IMR-90 (cell line): ENCODE data around the gene SLC9A7. TPM values are rescaled to one million over a fixed set of nuclear protein-coding genes. Genes with fewer than 3 reads are reported as not detected.

ENCODE experiments used
- ATAC-seq: fragments of 200-7000 bp; cut with Tn5 transposase; 2 replicates; pipeline ENCODE4 v1.9.1; 2020; ENCODE audit warnings: low read depth, mild to moderate bottlenecking, moderate library complexity
- BruUV-seq: library from RNA; stranded (reverse); fragments of 400-500 nt; replicated peaks from 2 replicates; lab custom pipeline; 2021; lab: Mats Ljungman, UMichigan
- CTCF ChIA-PET: fragments of 300-600 bp; formaldehyde crosslinking; extraction: SDS; loops from one replicate; lab custom pipeline; 2021; ENCODE audit warnings: antibody characterized with exemption; lab: Yijun Ruan, JAX
- POLR2A ChIA-PET: fragments of 300-600 bp; sonication (Branson Sonifier 250); formaldehyde crosslinking; loops from one replicate; lab custom pipeline; 2022; ENCODE audit warnings: antibody characterized with exemption; ENCODE audit not compliant: unreplicated experiment; lab: Charles Lee
- DNase-seq: peaks from one replicate; pipeline ENCODE4 v3.0.0; 2013
- H2AFZ ChIP-seq: replicated peaks from 2 replicates; pipeline ENCODE3; 2013; ENCODE audit warnings: low read length, mild to moderate bottlenecking; ENCODE audit not compliant: poor library complexity
- H2AK5ac ChIP-seq: 2 replicates; pipeline ENCODE4 v1.6.1; 2013; ENCODE audit warnings: low read depth, low read length, inconsistent platforms
- H2AK9ac ChIP-seq: replicated peaks from 2 replicates; pipeline ENCODE3; 2013; ENCODE audit warnings: mild to moderate bottlenecking, low read depth, low read length, moderate library complexity; ENCODE audit not compliant: poor library complexity
- H2BK120ac ChIP-seq: 2 replicates; pipeline ENCODE4 v1.6.1; 2013; ENCODE audit warnings: low read depth, low read length, inconsistent platforms
- H2BK15ac ChIP-seq: 3 replicates; pipeline ENCODE4 v1.6.1; 2013; ENCODE audit warnings: low read depth, low read length, inconsistent platforms
- H2BK20ac ChIP-seq: 2 replicates; pipeline ENCODE4 v1.6.1; 2013; ENCODE audit warnings: low read depth, mild to moderate bottlenecking, inconsistent platforms, low read length, moderate library complexity
- H2BK5ac ChIP-seq: 2 replicates; pipeline ENCODE4 v1.6.1; 2013; ENCODE audit warnings: mild to moderate bottlenecking, low read depth, low read length, inconsistent platforms; ENCODE audit not compliant: poor library complexity, severe bottlenecking
- H3K14ac ChIP-seq: replicated peaks from 2 replicates; pipeline ENCODE4 v1.6.1; 2013; ENCODE audit warnings: low read depth, low read length, inconsistent platforms
- H3K18ac ChIP-seq: 2 replicates; pipeline ENCODE4 v1.6.1; 2013; ENCODE audit warnings: low read depth, low read length, control low read depth
- H3K23ac ChIP-seq: 2 replicates; pipeline ENCODE4 v1.6.1; 2013; ENCODE audit warnings: low read depth, low read length, inconsistent platforms
- H3K27ac ChIP-seq: 2 replicates; pipeline ENCODE4 v1.5.1; 2013; ENCODE audit warnings: mild to moderate bottlenecking, control low read depth, low read length; ENCODE audit not compliant: insufficient read depth
- H3K27me3 ChIP-seq: 2 replicates; pipeline ENCODE4 v1.6.1; 2013; ENCODE audit warnings: low read length; ENCODE audit not compliant: control insufficient read depth, insufficient read depth
- H3K36me3 ChIP-seq: 2 replicates; pipeline ENCODE4 v1.6.1; 2013; ENCODE audit warnings: low read length, mixed read lengths; ENCODE audit not compliant: control insufficient read depth, insufficient read depth
- H3K4ac ChIP-seq: 2 replicates; pipeline ENCODE4 v1.6.1; 2013; ENCODE audit warnings: low read depth, low read length, inconsistent platforms
- H3K4me1 ChIP-seq: 2 replicates; pipeline ENCODE4 v1.6.1; 2013; ENCODE audit warnings: low read length, mixed read lengths; ENCODE audit not compliant: control insufficient read depth, insufficient read depth
- H3K4me2 ChIP-seq: 2 replicates; pipeline ENCODE4 v1.6.1; 2013; ENCODE audit warnings: low read depth, mild to moderate bottlenecking, control low read depth, low read length, moderate library complexity
- H3K4me3 ChIP-seq: 2 replicates; pipeline ENCODE4 v1.5.1; 2013; ENCODE audit warnings: low read depth, mild to moderate bottlenecking, control low read depth, low read length, moderate library complexity; ENCODE audit not compliant: insufficient read depth
- H3K56ac ChIP-seq: 2 replicates; pipeline ENCODE4 v1.6.1; 2013; ENCODE audit warnings: low read length, inconsistent platforms; ENCODE audit not compliant: insufficient read depth; ENCODE audit errors: extremely low read depth
- H3K79me1 ChIP-seq, 2 experiments: 2 replicates each; pipeline ENCODE4 v1.6.1; 2013; ENCODE audit warnings: low read length in 2 of 2, inconsistent platforms in 1 of 2, low read depth in 1 of 2
- H3K9ac ChIP-seq: 2 replicates; pipeline ENCODE4 v1.6.1; 2013; ENCODE audit warnings: low read depth, low read length, control low read depth
- H3K9me1 ChIP-seq: 2 replicates; pipeline ENCODE4 v1.6.1; 2013; ENCODE audit warnings: low read length, inconsistent platforms; ENCODE audit not compliant: insufficient read depth
- H3K9me3 ChIP-seq: 2 replicates; pipeline ENCODE4 v1.6.1; 2013; ENCODE audit warnings: low read length; ENCODE audit not compliant: control insufficient read depth, insufficient read depth
- H4K20me1 ChIP-seq: 2 replicates; pipeline ENCODE4 v1.6.1; 2013; ENCODE audit warnings: low read length, inconsistent platforms; ENCODE audit not compliant: insufficient read depth
- H4K5ac ChIP-seq: 2 replicates; pipeline ENCODE4 v1.6.1; 2013; ENCODE audit warnings: mild to moderate bottlenecking, low read depth, low read length, control low read depth
- H4K8ac ChIP-seq, 2 experiments: 2 replicates each; pipeline ENCODE4 v1.6.1; 2013; ENCODE audit warnings: low read depth in 2 of 2, low read length in 2 of 2, control low read depth in 1 of 2, inconsistent platforms in 1 of 2
- H4K91ac ChIP-seq: 2 replicates; pipeline ENCODE4 v1.6.1; 2013; ENCODE audit warnings: low read depth, low read length, inconsistent platforms; ENCODE audit not compliant: insufficient read depth
- BHLHE40 ChIP-seq: fragments of 150-350 bp; IDR thresholded peaks from 2 replicates; pipeline ENCODE4 v1.6.1; 2016; ENCODE audit warnings: mild to moderate bottlenecking, low read depth, low read length
- CEBPB ChIP-seq: IDR thresholded peaks from 2 replicates; pipeline ENCODE4 v1.6.1; 2012; ENCODE audit warnings: low read depth, low read length, improper control_type of control experiment
- CHD1 ChIP-seq: IDR thresholded peaks from 2 replicates; pipeline ENCODE4 v1.6.1; 2012; ENCODE audit warnings: low read depth, low read length, improper control_type of control experiment
- FOS ChIP-seq: fragments of 150-350 bp; IDR thresholded peaks from 2 replicates; pipeline ENCODE4 v1.6.1; 2016; ENCODE audit warnings: low read depth, low read length
- MAFK ChIP-seq: IDR thresholded peaks from 2 replicates; pipeline ENCODE4 v1.6.1; 2012; ENCODE audit warnings: low read depth, low read length, improper control_type of control experiment
- MAZ ChIP-seq: IDR thresholded peaks from 2 replicates; pipeline ENCODE4 v1.6.1; 2012; ENCODE audit warnings: low read depth, mild to moderate bottlenecking, low read length, improper control_type of control experiment, moderate library complexity, borderline replicate concordance
- MXI1 ChIP-seq: IDR thresholded peaks from 2 replicates; pipeline ENCODE4 v1.6.1; 2012; ENCODE audit warnings: low read depth, mild to moderate bottlenecking, low read length, moderate library complexity, borderline replicate concordance
- NFE2L2 ChIP-seq: fragments of 150-350 bp; IDR thresholded peaks from 2 replicates; pipeline ENCODE4 v1.6.1; 2016; ENCODE audit warnings: low read depth, mild to moderate bottlenecking, low read length
- POLR2A ChIP-seq: IDR thresholded peaks from 2 replicates; pipeline ENCODE4 v1.6.1; 2012; ENCODE audit warnings: mild to moderate bottlenecking, low read depth, low read length
- RAD21 ChIP-seq: IDR thresholded peaks from 2 replicates; pipeline ENCODE4 v1.6.1; 2012; ENCODE audit warnings: low read length, improper control_type of control experiment
- RCOR1 ChIP-seq: IDR thresholded peaks from 2 replicates; pipeline ENCODE4 v1.6.1; 2012; ENCODE audit warnings: mild to moderate bottlenecking, low read length, improper control_type of control experiment; ENCODE audit not compliant: insufficient replicate concordance
- RFX5 ChIP-seq: IDR thresholded peaks from 2 replicates; pipeline ENCODE4 v1.8.0; 2012; ENCODE audit warnings: low read depth, mild to moderate bottlenecking, low read length, moderate library complexity
- SMC3 ChIP-seq: fragments of 150-350 bp; IDR thresholded peaks from 2 replicates; pipeline ENCODE4 v1.6.1; 2016; ENCODE audit warnings: low read depth, mild to moderate bottlenecking, antibody characterized with exemption, low read length, moderate library complexity
- WGBS, 2 experiments: methylation state at CpG; one replicate each; pipeline versions ENCODE4 v1.1.5 to v1.1.7; 2013; ENCODE audit warnings: missing lambda C conversion rate in 2 of 2; ENCODE audit not compliant: insufficient read length in 1 of 2; ENCODE audit errors: extremely low coverage in 2 of 2; 5-methylcytosine and 5-hydroxymethylcytosine counted together
- dilution Hi-C: fragments of 300-500 bp; cut with HindIII; formaldehyde crosslinking; loops from one replicate; pipeline ENCODE4 v1.14.3; 2018; ENCODE audit warnings: low sequenced_read_pairs; ENCODE audit not compliant: unreplicated experiment
- in situ Hi-C: fragments of 300-500 bp; cut with MboI; formaldehyde crosslinking; loops from 3 replicates; pipeline ENCODE4 v1.14.3; 2019; ENCODE audit warnings: low sequenced_read_pairs, inconsistent platforms, mixed read lengths
- intact Hi-C: fragments of 100-400 bp; cut with micrococcal nuclease; formaldehyde crosslinking; loops from 2 replicates; pipeline ENCODE4 v1.10.0; 2022
- polyA plus RNA-seq, 3 experiments: library from polyadenylated mRNA; depleted of rRNA; stranded (reverse); fragments of >200 nt; gene quantifications; 2 replicates each; pipeline ENCODE4 v1.2.3, GENCODE V29; 2012; ENCODE audit warnings: low replicate concordance in 1 of 3
- total RNA-seq: library from RNA; depleted of rRNA; stranded (reverse); fragments of >200 nt; gene quantifications from 2 replicates; pipeline ENCODE4 v1.2.3, GENCODE V29; 2012
- TF ChIP-seq, protein P1 (sequence below): fragments of 150-350 bp; IDR thresholded peaks from 2 replicates; pipeline ENCODE4 v1.6.1; 2016; ENCODE audit warnings: low read depth, mild to moderate bottlenecking, low read length, moderate library complexity, borderline replicate concordance
- TF ChIP-seq, protein P2 (sequence below): fragments of 150-350 bp; IDR thresholded peaks from 2 replicates; pipeline ENCODE4 v1.6.1; 2017; ENCODE audit warnings: mild to moderate bottlenecking, antibody characterized with exemption, low read length, low read depth
- TF ChIP-seq, protein P3 (sequence below): conservative IDR thresholded peaks from 2 replicates; pipeline ENCODE4 v1.5.1; 2012; ENCODE audit warnings: mild to moderate bottlenecking, low read depth, low read length, improper control_type of control experiment

Gene SLC9A7
- total and polyA plus RNA-seq, 2 of the 4 experiments (the other 2 are of a cell fraction) = 14.4 to 76.4 TPM

DNA sequence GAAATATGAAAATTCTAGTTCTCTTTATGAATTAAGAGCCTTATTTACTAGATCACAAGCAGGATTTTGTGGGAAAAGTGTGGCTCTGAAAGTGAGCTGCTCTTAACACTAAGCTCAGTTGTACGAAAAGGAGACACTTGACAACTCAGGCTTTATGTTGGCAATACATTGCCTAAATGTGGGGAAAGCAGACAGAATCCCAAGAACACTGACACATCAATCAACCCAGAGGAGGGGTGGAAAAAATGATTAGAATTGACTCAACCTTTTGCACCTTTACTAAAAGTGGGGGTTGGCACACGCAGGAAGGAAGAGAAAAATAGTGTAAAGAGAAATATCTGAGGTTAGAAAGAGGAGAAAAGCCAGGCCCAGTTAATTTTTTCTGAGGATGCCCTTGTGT lies 123.7 kb downstream of the SLC9A7 start:
- H2AK5ac ChIP-seq = no peak overlapping the region
- H3K18ac ChIP-seq = no peak overlapping the region
- H2AFZ ChIP-seq = no peak overlapping the region
- no peak overlapping the region for H3K9ac ChIP-seq
- H3K4me3 ChIP-seq = no peak overlapping the region
- no peak overlapping the region for H4K8ac ChIP-seq
- WGBS, 2 experiments = no CpG with 5 or more reads among the region's 2 CpGs
- H4K91ac ChIP-seq = no peak overlapping the region
- TF ChIP-seq, protein P1, sequence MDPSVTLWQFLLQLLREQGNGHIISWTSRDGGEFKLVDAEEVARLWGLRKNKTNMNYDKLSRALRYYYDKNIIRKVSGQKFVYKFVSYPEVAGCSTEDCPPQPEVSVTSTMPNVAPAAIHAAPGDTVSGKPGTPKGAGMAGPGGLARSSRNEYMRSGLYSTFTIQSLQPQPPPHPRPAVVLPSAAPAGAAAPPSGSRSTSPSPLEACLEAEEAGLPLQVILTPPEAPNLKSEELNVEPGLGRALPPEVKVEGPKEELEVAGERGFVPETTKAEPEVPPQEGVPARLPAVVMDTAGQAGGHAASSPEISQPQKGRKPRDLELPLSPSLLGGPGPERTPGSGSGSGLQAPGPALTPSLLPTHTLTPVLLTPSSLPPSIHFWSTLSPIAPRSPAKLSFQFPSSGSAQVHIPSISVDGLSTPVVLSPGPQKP = no peak
- no peak for TF ChIP-seq RCOR1
- TF ChIP-seq, protein P2, sequence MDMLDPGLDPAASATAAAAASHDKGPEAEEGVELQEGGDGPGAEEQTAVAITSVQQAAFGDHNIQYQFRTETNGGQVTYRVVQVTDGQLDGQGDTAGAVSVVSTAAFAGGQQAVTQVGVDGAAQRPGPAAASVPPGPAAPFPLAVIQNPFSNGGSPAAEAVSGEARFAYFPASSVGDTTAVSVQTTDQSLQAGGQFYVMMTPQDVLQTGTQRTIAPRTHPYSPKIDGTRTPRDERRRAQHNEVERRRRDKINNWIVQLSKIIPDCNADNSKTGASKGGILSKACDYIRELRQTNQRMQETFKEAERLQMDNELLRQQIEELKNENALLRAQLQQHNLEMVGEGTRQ = no peak
- TF ChIP-seq POLR2A = no peak
- no peak for TF ChIP-seq CEBPB
- no peak for TF ChIP-seq NFE2L2
- TF ChIP-seq, protein P3, sequence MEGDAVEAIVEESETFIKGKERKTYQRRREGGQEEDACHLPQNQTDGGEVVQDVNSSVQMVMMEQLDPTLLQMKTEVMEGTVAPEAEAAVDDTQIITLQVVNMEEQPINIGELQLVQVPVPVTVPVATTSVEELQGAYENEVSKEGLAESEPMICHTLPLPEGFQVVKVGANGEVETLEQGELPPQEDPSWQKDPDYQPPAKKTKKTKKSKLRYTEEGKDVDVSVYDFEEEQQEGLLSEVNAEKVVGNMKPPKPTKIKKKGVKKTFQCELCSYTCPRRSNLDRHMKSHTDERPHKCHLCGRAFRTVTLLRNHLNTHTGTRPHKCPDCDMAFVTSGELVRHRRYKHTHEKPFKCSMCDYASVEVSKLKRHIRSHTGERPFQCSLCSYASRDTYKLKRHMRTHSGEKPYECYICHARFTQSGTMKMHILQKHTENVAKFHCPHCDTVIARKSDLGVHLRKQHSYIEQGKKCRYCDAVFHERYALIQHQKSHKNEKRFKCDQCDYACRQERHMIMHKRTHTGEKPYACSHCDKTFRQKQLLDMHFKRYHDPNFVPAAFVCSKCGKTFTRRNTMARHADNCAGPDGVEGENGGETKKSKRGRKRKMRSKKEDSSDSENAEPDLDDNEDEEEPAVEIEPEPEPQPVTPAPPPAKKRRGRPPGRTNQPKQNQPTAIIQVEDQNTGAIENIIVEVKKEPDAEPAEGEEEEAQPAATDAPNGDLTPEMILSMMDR = no peak
- no peak for TF ChIP-seq RAD21
- no peak for TF ChIP-seq CHD1
- TF ChIP-seq BHLHE40 = no peak
- TF ChIP-seq MAZ = no peak
- TF ChIP-seq MAFK = no peak
- TF ChIP-seq MXI1 = no peak
- no peak for TF ChIP-seq RFX5
- no peak for TF ChIP-seq SMC3
- no peak for TF ChIP-seq FOS
- H3K36me3 ChIP-seq = no peaks in the 10 kb centered on the region
- H3K27me3 ChIP-seq = peaks cover 2% of the 10 kb centered on the region
- ChIA-PET CTCF (interaction anchor here (1.0 kb wide), 1 partner anchor 37 kb away, joined by 3 read pairs; no protein-coding TSS in a partner anchor), POLR2A (no interaction called here)
- H3K27ac ChIP-seq = no peak overlapping the region
- no peak overlapping the region for H3K14ac ChIP-seq
- H2BK15ac ChIP-seq = no peak overlapping the region
- H3K23ac ChIP-seq = no peak overlapping the region
- BruUV-seq = no TSS peak
- H4K20me1 ChIP-seq = no peaks in the 10 kb centered on the region
- no peak overlapping the region for H3K4ac ChIP-seq
- no peak overlapping the region for H2BK20ac ChIP-seq
- H4K5ac ChIP-seq = no peak overlapping the region
- H3K4me1 ChIP-seq = peaks cover 3% of the 10 kb centered on the region
- no peaks in the 10 kb centered on the region for H3K79me1 ChIP-seq
- H2BK120ac ChIP-seq = no peak overlapping the region
- no peaks in the 10 kb centered on the region for H3K9me3 ChIP-seq
- intact Hi-C loops = no loop called here
- H3K4me2 ChIP-seq = no peak overlapping the region
- H3K9me1 ChIP-seq = 0 out of 2 replicates have a peak, but pooled peaks cover 2% of the 10 kb centered on the region
- DNase-seq = no peak
- H2AK9ac ChIP-seq = no peak overlapping the region
- H2BK5ac ChIP-seq = no peak overlapping the region
- in situ Hi-C loops = no loop called here
- no peak for ATAC-seq
- dilution Hi-C loops = no loop called here
- H3K56ac ChIP-seq = no peak overlapping the region
